Measurements from ENCODE around the gene PLEKHG1. TPM values are rescaled to one million over a fixed set of nuclear protein-coding genes. Genes with fewer than 3 reads are reported as not detected.

PLEKHG1 gene
- total RNA-seq, 1 donor from 2014 or later = 13.6 TPM

DNA sequence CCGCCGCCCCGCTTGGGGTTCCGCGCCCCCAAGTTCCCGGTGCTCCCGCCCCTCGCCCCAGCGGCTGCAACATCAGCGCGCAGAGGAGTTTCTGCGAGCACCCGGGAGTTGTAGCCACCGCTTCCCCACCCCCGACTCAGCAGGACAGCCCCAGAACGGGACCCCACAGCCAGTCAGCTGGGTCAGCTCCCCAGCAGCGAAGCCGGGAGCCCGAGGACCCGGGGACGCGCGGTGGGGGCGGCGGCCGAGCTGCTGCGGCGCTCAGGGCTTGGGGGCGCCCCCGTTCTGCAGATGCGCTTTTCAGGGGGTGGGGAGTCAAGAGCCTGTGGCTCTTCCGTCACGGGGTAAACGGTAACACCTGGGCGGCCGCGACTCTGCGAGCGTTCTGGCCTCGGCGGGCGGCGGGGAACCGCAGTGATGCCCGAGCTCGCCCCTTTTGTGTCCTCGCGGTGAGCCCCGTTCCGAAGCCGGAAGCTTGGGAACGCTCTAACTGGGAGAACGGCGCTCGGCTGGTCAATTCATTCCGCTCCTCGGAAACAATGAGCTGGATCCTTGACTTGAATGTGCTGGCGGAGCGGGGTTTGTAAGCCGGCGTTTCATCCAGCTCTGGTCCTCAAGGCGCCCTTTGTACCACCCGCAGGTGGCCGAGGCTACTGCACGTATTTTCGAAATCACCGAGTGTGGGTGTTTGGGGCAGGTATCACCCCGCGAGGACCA is 774 bp downstream of the PLEKHG1 start:
- Histone ChIP-seq H3K9ac (ENCODE audit: low read depth in 1 of 3, low read length in 3 of 3) (peak overlapping the region; percentile 50 to 63 (median 62)), H3K27ac (ENCODE audit: low read depth, low read length) (peak overlapping the region; percentile 58), H3K27me3 (ENCODE audit: control insufficient read depth in 3 of 3, insufficient read depth in 3 of 3, low read length in 3 of 3) (peaks cover 11 to 31% (median 24%) of the 10 kb centered on the region in 3 donors), H3K4me1 (ENCODE audit: control insufficient read depth in 3 of 3, insufficient read depth in 3 of 3, low read length in 3 of 3) (peaks cover 6 to 11% (median 7%) of the 10 kb centered on the region in 3 donors), H3K9me3 (ENCODE audit: control insufficient read depth in 3 of 3, low read length in 3 of 3) (no peaks in the 10 kb centered on the region), H3K4me3 (ENCODE audit: low read length in 3 of 3) (peak overlapping the region; percentile 62 to 73 (median 64)), H3K36me3 (ENCODE audit: control insufficient read depth in 3 of 3, insufficient read depth in 3 of 3, low read length in 3 of 3) (no peaks in the 10 kb centered on the region)

DNA sequence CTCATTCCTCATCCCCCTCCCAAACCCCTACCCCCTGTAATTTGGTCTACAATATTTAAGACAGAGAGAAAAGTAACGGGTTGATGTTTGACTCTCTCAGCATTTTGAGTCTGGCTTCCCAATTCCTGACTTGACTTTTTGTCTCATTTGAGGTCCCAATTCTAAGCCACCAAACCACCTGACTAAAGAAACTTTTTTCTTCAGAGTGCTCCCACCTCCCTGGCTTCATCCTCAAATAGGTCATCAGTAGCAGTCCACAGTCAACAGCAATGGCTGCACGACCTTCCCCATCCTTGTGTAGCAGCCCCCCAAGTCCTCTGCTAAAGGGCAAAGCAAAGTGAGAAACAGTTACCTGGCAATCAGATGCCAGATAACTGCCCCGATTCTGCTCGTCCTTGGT is 1.8 kb downstream of the PLEKHG1 start:
- Histone ChIP-seq H3K27ac (ENCODE audit: low read depth, low read length) (no peak overlapping the region), H3K9ac (ENCODE audit: low read depth in 1 of 3, low read length in 3 of 3) (no peak overlapping the region), H3K4me1 (ENCODE audit: control insufficient read depth in 3 of 3, insufficient read depth in 3 of 3, low read length in 3 of 3) (peaks cover 6 to 11% (median 7%) of the 10 kb centered on the region in 3 donors), H3K4me3 (ENCODE audit: low read length in 3 of 3) (peak overlapping the region in 1 of 3 donors; percentile 64), H3K9me3 (ENCODE audit: control insufficient read depth in 3 of 3, low read length in 3 of 3) (no peaks in the 10 kb centered on the region), H3K36me3 (ENCODE audit: control insufficient read depth in 3 of 3, insufficient read depth in 3 of 3, low read length in 3 of 3) (no peaks in the 10 kb centered on the region), H3K27me3 (ENCODE audit: control insufficient read depth in 3 of 3, insufficient read depth in 3 of 3, low read length in 3 of 3) (peaks cover 11 to 31% (median 24%) of the 10 kb centered on the region in 3 donors)

DNA sequence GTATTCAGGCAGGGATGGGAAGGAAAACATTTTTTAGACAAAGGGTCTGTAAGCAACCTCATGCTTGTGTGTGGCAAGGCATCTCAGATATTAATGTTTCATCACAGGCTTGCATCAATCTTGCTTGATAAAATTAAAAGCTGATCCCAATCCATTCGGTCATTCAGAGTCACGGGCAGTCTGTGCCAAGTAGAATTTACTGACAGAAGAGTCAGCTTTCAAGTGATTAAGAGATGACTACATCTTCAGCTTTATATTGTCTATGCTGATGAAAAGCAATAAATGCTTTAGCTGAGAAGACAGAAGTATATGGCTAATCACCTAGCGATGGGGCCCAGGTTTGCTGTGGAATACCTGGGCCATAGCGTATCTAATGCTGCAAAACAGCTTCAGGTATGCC is 3.5 kb downstream of the PLEKHG1 start:
- H3K27me3 ChIP-seq (ENCODE audit: control insufficient read depth in 3 of 3, insufficient read depth in 3 of 3, low read length in 3 of 3) = peaks cover 11 to 31% (median 24%) of the 10 kb centered on the region in 3 donors
- peaks cover 6 to 17% (median 14%) of the 10 kb centered on the region in 3 donors for H3K4me1 ChIP-seq (ENCODE audit: control insufficient read depth in 3 of 3, insufficient read depth in 3 of 3, low read length in 3 of 3)
- H3K9ac ChIP-seq (ENCODE audit: low read depth in 1 of 3, low read length in 3 of 3) = no peak overlapping the region
- no peaks in the 10 kb centered on the region for H3K9me3 ChIP-seq (ENCODE audit: control insufficient read depth in 3 of 3, low read length in 3 of 3)
- no peaks in the 10 kb centered on the region for H3K36me3 ChIP-seq (ENCODE audit: control insufficient read depth in 3 of 3, insufficient read depth in 3 of 3, low read length in 3 of 3)
- H3K27ac ChIP-seq (ENCODE audit: low read depth, low read length) = no peak overlapping the region
- no peak overlapping the region for H3K4me3 ChIP-seq (ENCODE audit: low read length in 3 of 3)

- Histone ChIP-seq H3K36me3 (ENCODE audit: control insufficient read depth in 3 of 3, insufficient read depth in 3 of 3, low read length in 3 of 3) (no peaks in the 10 kb centered on the region), H3K9me3 (ENCODE audit: control insufficient read depth in 3 of 3, low read length in 3 of 3) (no peaks in the 10 kb centered on the region), H3K27me3 (ENCODE audit: control insufficient read depth in 3 of 3, insufficient read depth in 3 of 3, low read length in 3 of 3) (peaks cover 11 to 22% (median 20%) of the 10 kb centered on the region in 3 donors), H3K27ac (ENCODE audit: low read depth, low read length) (no peak overlapping the region), H3K4me3 (ENCODE audit: low read length in 3 of 3) (no peak overlapping the region), H3K4me1 (ENCODE audit: control insufficient read depth in 3 of 3, insufficient read depth in 3 of 3, low read length in 3 of 3) (peaks cover 6 to 17% (median 14%) of the 10 kb centered on the region in 3 donors), H3K9ac (ENCODE audit: low read depth in 1 of 3, low read length in 3 of 3) (no peak overlapping the region)
Observed at GRCh38 chr6:150604467-150604866, 4.8 kb downstream of the PLEKHG1 start.

DNA sequence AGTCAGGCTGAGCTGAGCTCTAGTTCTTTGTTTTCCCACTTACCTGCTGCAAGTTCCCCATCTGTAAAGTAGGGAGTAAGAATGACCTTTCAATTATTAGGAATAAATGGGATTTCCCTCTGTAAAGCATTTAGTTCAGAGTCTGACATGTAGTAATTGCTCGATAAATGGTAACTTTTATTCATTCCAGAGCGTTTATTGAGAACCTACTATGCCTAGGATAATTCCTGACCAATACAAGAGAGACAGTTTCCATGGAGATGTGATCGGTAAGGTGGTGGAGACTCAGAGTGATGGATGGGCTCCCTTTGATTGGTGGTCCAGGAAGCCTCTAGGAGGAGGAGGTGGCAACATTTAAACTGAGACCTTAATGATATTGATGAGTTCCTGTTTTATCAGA is 5.6 kb downstream of the PLEKHG1 start:
- Histone ChIP-seq H3K27me3 (ENCODE audit: control insufficient read depth in 3 of 3, insufficient read depth in 3 of 3, low read length in 3 of 3) (peaks cover 10 to 19% (median 18%) of the 10 kb centered on the region in 3 donors), H3K4me3 (ENCODE audit: low read length in 3 of 3) (no peak overlapping the region), H3K36me3 (ENCODE audit: control insufficient read depth in 3 of 3, insufficient read depth in 3 of 3, low read length in 3 of 3) (no peaks in the 10 kb centered on the region), H3K27ac (ENCODE audit: low read depth, low read length) (no peak overlapping the region), H3K9me3 (ENCODE audit: control insufficient read depth in 3 of 3, low read length in 3 of 3) (no peaks in the 10 kb centered on the region), H3K9ac (ENCODE audit: low read depth in 1 of 3, low read length in 3 of 3) (no peak overlapping the region), H3K4me1 (ENCODE audit: control insufficient read depth in 3 of 3, insufficient read depth in 3 of 3, low read length in 3 of 3) (peaks cover 6 to 15% (median 14%) of the 10 kb centered on the region in 3 donors)

DNA sequence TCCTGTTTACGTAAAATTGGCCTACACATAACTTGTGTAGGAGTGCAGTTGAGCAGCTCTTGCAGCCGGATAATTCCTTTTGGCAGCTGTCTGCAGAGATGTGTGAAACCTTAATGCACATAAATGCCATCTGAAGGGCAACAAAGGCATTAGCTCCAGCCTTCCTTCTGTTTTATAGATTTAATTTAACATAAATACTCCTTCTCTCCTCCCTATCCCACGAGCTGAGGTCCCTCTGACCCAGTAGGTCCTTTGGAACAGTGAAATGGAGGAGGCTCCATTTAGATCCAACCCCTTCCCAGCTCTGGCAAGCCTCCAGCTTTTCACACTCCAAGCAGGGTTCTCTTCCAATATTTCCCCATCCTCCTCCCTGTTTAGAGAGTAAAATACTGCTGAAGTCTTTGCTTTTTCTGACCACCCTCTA is 6.5 kb downstream of the PLEKHG1 start:
- Histone ChIP-seq H3K27me3 (ENCODE audit: control insufficient read depth in 3 of 3, insufficient read depth in 3 of 3, low read length in 3 of 3) (peaks cover 4 to 11% (median 10%) of the 10 kb centered on the region in 3 donors), H3K4me3 (ENCODE audit: low read length in 3 of 3) (no peak overlapping the region), H3K4me1 (ENCODE audit: control insufficient read depth in 3 of 3, insufficient read depth in 3 of 3, low read length in 3 of 3) (peaks cover 0 to 10% (median 7%) of the 10 kb centered on the region in 3 donors), H3K9ac (ENCODE audit: low read depth in 1 of 3, low read length in 3 of 3) (no peak overlapping the region), H3K9me3 (ENCODE audit: control insufficient read depth in 3 of 3, low read length in 3 of 3) (no peaks in the 10 kb centered on the region), H3K36me3 (ENCODE audit: control insufficient read depth in 3 of 3, insufficient read depth in 3 of 3, low read length in 3 of 3) (no peaks in the 10 kb centered on the region), H3K27ac (ENCODE audit: low read depth, low read length) (no peak overlapping the region)

DNA sequence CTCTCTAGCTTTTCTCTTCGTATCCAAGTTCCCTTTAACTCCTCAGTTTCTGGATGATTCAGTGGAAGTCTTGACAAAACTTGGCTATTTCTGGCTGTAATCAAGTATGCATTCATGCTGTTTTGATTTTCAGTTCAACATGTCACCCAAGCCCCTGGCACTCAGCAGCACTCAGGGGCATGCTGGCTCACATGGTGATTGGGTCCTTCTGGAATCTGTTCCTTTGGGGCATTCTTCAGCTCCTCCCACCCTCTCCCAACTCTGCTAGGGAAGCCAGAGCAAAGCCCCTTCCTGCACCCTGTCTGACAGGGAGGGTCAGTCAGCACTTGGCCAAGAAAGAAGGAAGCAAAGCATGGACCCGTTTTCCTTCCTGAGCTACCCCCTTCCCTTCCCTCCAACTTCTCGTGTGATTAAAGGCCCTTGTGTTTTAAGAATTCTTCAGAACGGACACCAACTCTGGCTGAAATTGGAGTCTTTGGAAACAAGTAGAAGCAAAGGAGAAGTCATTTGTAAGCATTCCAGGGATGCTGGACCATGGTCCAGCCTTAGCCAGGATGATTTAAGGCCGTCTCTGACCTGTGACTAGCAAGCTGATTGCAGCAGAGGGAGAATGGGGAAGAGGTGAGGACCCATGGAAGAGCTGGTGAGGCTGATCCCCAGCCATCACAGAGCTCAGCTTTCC is 7.1 kb downstream of the PLEKHG1 start:
- Histone ChIP-seq H3K27ac (ENCODE audit: low read depth, low read length) (no peak overlapping the region), H3K9me3 (ENCODE audit: control insufficient read depth in 3 of 3, low read length in 3 of 3) (no peaks in the 10 kb centered on the region), H3K4me3 (ENCODE audit: low read length in 3 of 3) (no peak overlapping the region), H3K9ac (ENCODE audit: low read depth in 1 of 3, low read length in 3 of 3) (no peak overlapping the region), H3K4me1 (ENCODE audit: control insufficient read depth in 3 of 3, insufficient read depth in 3 of 3, low read length in 3 of 3) (peaks cover 0 to 7% (median 6%) of the 10 kb centered on the region in 3 donors), H3K36me3 (ENCODE audit: control insufficient read depth in 3 of 3, insufficient read depth in 3 of 3, low read length in 3 of 3) (no peaks in the 10 kb centered on the region), H3K27me3 (ENCODE audit: control insufficient read depth in 3 of 3, insufficient read depth in 3 of 3, low read length in 3 of 3) (peaks cover 4 to 6% (median 5%) of the 10 kb centered on the region in 3 donors)

GRCh38 chr6:150607329-150607650 is 7.6 kb downstream of the PLEKHG1 start:
- Histone ChIP-seq H3K9me3 (ENCODE audit: control insufficient read depth in 3 of 3, low read length in 3 of 3) (no peaks in the 10 kb centered on the region), H3K36me3 (ENCODE audit: control insufficient read depth in 3 of 3, insufficient read depth in 3 of 3, low read length in 3 of 3) (no peaks in the 10 kb centered on the region), H3K27ac (ENCODE audit: low read depth, low read length) (no peak overlapping the region), H3K9ac (ENCODE audit: low read depth in 1 of 3, low read length in 3 of 3) (no peak overlapping the region), H3K4me3 (ENCODE audit: low read length in 3 of 3) (no peak overlapping the region), H3K4me1 (ENCODE audit: control insufficient read depth in 3 of 3, insufficient read depth in 3 of 3, low read length in 3 of 3) (peaks cover 0 to 7% (median 6%) of the 10 kb centered on the region in 3 donors), H3K27me3 (ENCODE audit: control insufficient read depth in 3 of 3, insufficient read depth in 3 of 3, low read length in 3 of 3) (peaks cover under 1 to 3% (median 1%) of the 10 kb centered on the region in 3 donors)

DNA sequence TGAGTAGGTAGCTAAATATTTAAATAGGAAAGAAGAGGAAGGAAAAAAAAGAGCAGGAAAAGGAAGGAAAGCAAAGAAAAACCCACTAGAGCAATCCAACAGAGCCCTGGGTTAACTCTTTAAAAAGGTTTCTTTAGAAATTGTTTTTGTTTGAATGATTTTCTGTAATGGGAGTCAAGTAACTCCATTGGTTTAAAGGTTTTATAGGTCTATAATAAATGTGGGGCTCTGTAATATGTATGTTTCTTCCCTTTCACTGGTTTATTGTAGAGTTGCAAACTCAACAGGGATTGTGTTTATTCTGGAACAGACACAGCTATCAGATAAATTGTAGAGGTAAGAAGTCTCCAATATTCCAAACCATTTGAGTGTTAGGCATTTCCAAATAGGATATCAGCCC is 10.9 kb downstream of the PLEKHG1 start:
- Histone ChIP-seq H3K27ac (ENCODE audit: low read depth, low read length) (no peak overlapping the region), H3K4me1 (ENCODE audit: control insufficient read depth in 3 of 3, insufficient read depth in 3 of 3, low read length in 3 of 3) (peaks cover 0 to 7% (median 6%) of the 10 kb centered on the region in 3 donors)

DNA sequence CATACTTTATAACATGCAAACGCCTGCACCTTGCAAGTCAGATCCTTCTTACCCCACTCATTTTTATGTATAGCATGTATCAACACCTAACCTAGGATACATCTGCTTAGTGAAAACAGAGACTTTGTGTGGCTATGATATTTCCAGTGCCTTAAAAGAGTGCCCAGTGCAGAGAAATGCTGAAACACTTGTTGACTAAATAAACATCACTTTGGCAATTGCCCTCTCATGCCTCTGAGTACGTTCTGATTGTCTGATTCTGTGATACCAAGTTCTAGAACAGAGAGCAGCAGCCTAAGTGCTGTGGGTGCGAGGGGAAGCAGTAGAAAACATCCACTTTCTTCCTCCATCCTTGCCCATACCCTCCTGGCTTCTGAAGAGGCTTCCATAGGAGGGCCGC is 13.6 kb downstream of the PLEKHG1 start:
- no peaks in the 10 kb centered on the region for H3K9me3 ChIP-seq (ENCODE audit: control insufficient read depth in 3 of 3, low read length in 3 of 3)
- peaks cover 0 to 4% (median 0%) of the 10 kb centered on the region in 3 donors for H3K27me3 ChIP-seq (ENCODE audit: control insufficient read depth in 3 of 3, insufficient read depth in 3 of 3, low read length in 3 of 3)
- no peak overlapping the region for H3K27ac ChIP-seq (ENCODE audit: low read depth, low read length)
- H3K9ac ChIP-seq (ENCODE audit: low read depth in 1 of 3, low read length in 3 of 3) = no peak overlapping the region
- H3K4me1 ChIP-seq (ENCODE audit: control insufficient read depth in 3 of 3, insufficient read depth in 3 of 3, low read length in 3 of 3) = no peaks in the 10 kb centered on the region
- no peaks in the 10 kb centered on the region for H3K36me3 ChIP-seq (ENCODE audit: control insufficient read depth in 3 of 3, insufficient read depth in 3 of 3, low read length in 3 of 3)
- H3K4me3 ChIP-seq (ENCODE audit: low read length in 3 of 3) = no peak overlapping the region

More for the DNA sequence above, 10.9 kb downstream of the PLEKHG1 start:
- Histone ChIP-seq H3K27me3 (ENCODE audit: control insufficient read depth in 3 of 3, insufficient read depth in 3 of 3, low read length in 3 of 3) (peaks cover 0 to 4% (median 0%) of the 10 kb centered on the region in 3 donors), H3K9ac (ENCODE audit: low read depth in 1 of 3, low read length in 3 of 3) (no peak overlapping the region), H3K36me3 (ENCODE audit: control insufficient read depth in 3 of 3, insufficient read depth in 3 of 3, low read length in 3 of 3) (no peaks in the 10 kb centered on the region), H3K4me3 (ENCODE audit: low read length in 3 of 3) (no peak overlapping the region), H3K9me3 (ENCODE audit: control insufficient read depth in 3 of 3, low read length in 3 of 3) (no peaks in the 10 kb centered on the region)

Measured in skeletal muscle tissue (tissue), 4 donors.